ENCODE measurements around the gene TBC1D2B.

GRCh38 chr15:78065284-78065872 lies 12.1 kb downstream of the TBC1D2B start:
- TF ChIP-seq CTCF (IDR thresholded peaks at IDR 0.05; ENCODE audit: poor library complexity) (no peak), EZH2phosphoT487 (IDR thresholded peaks at IDR 0.05; ENCODE audit: low read depth, severe bottlenecking, unreplicated experiment) (no peak), EZH2 (IDR thresholded peaks at IDR 0.05; ENCODE audit: borderline replicate concordance) (no peak)
